Transverse colon (tissue), 4 donors: ENCODE results near the gene TMEM163.

Experiments used
- POLR2AphosphoS5 ChIP-seq, 3 donors: sonication (generic); formaldehyde crosslinking; IDR thresholded peaks; one replicate each; pipeline ENCODE4 v1.6.1; 2016; ENCODE audit warnings: antibody characterized with exemption in 3 of 3
- TF ChIP-seq, protein P1 (sequence below), 5 experiments: fragments of 200-600 bp in 3 of 5; fragments of 450-650 bp in 2 of 5; sonication (generic) in 3 of 5; IDR thresholded peaks; 1 replicate in 2 of 5; 2 replicates in 3 of 5; pipeline ENCODE4 v1.5.1; 2016 to 2017; ENCODE audit warnings: antibody characterized with exemption in 5 of 5, inconsistent platforms in 3 of 5, mild to moderate bottlenecking in 2 of 5, moderate library complexity in 1 of 5

- no peak for TF ChIP-seq POLR2AphosphoS5 (IDR thresholded peaks at IDR 0.05)
- TF ChIP-seq, protein P1, sequence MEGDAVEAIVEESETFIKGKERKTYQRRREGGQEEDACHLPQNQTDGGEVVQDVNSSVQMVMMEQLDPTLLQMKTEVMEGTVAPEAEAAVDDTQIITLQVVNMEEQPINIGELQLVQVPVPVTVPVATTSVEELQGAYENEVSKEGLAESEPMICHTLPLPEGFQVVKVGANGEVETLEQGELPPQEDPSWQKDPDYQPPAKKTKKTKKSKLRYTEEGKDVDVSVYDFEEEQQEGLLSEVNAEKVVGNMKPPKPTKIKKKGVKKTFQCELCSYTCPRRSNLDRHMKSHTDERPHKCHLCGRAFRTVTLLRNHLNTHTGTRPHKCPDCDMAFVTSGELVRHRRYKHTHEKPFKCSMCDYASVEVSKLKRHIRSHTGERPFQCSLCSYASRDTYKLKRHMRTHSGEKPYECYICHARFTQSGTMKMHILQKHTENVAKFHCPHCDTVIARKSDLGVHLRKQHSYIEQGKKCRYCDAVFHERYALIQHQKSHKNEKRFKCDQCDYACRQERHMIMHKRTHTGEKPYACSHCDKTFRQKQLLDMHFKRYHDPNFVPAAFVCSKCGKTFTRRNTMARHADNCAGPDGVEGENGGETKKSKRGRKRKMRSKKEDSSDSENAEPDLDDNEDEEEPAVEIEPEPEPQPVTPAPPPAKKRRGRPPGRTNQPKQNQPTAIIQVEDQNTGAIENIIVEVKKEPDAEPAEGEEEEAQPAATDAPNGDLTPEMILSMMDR (IDR thresholded peaks at IDR 0.05): no peak
Observed at GRCh38 chr2:134482766-134483340, 235.9 kb downstream of the TMEM163 start.
